Stomach (tissue), 9 donors: ENCODE measurements around the gene SIRPB1. TPM values are rescaled to one million over a fixed set of nuclear protein-coding genes. Genes with fewer than 3 reads are reported as not detected.

Source experiments
- DNase-seq, 2 donors: peaks; one replicate each; pipeline versions ENCODE4 v3.0.0 to v3.0.0-alpha.2; 2013 to 2019
- H3K27ac ChIP-seq, 5 donors: fragments of 200-600 bp in 4 of 5; sonication (generic) in 4 of 5; one replicate each; pipeline ENCODE4 v1.5.1; 2013 to 2019; ENCODE audit warnings: mild to moderate bottlenecking in 1 of 5, moderate library complexity in 1 of 5
- H3K27me3 ChIP-seq, 3 donors: fragments of 200-600 bp; sonication (generic); one replicate each; pipeline ENCODE4 v1.5.1; 2017 to 2019; ENCODE audit warnings: mixed run types in 1 of 3
- H3K36me3 ChIP-seq, 4 donors: fragments of 200-600 bp; sonication (generic); 1 replicate in 3 of 4; 2 replicates in 1 of 4; pipeline ENCODE4 v1.5.1; 2016 to 2019
- H3K4me1 ChIP-seq, 4 donors: fragments of 200-600 bp; sonication (generic); one replicate each; pipeline ENCODE4 v1.5.1; 2016 to 2019
- H3K4me3 ChIP-seq, 4 donors: fragments of 200-600 bp; sonication (generic) in 3 of 4; one replicate each; pipeline ENCODE4 v1.5.1; 2016 to 2019; ENCODE audit warnings: mild to moderate bottlenecking in 1 of 4
- H3K9me3 ChIP-seq, 4 donors: fragments of 200-600 bp; sonication (generic); one replicate each; pipeline ENCODE4 v1.5.1; 2016 to 2019
- CTCF ChIP-seq, 7 experiments: fragments of 450-650 bp in 4 of 7; fragments of 200-600 bp in 3 of 7; sonication (generic) in 3 of 7; IDR thresholded peaks; one replicate each; pipeline ENCODE4 v1.5.1; 2016 to 2019; ENCODE audit warnings: antibody characterized with exemption in 7 of 7, control low read depth in 2 of 7, mild to moderate bottlenecking in 1 of 7
- EP300 ChIP-seq: sonication (generic); formaldehyde crosslinking; IDR thresholded peaks from one replicate; pipeline ENCODE4 v1.6.1; 2017; ENCODE audit warnings: antibody characterized with exemption
- POLR2A ChIP-seq, 4 donors: fragments of 450-650 bp; IDR thresholded peaks; one replicate each; pipeline ENCODE4 v1.6.1; 2016; ENCODE audit warnings: antibody characterized with exemption in 4 of 4, control low read depth in 2 of 4, mild to moderate bottlenecking in 1 of 4, moderate library complexity in 1 of 4
- POLR2AphosphoS5 ChIP-seq, 3 donors: sonication (generic); formaldehyde crosslinking; IDR thresholded peaks; one replicate each; pipeline ENCODE4 v1.6.1; 2016; ENCODE audit warnings: antibody characterized with exemption in 3 of 3
- WGBS, 5 donors: extraction: QIAGEN DNeasy Blood & Tissue Kit in 3 of 5; methylation state at CpG; one replicate each; pipeline versions ENCODE4 v1.1.5 to v1.1.7; 2013 to 2018; 5-methylcytosine and 5-hydroxymethylcytosine counted together
- intact Hi-C: fragments of 100-400 bp; cut with DNase I; formaldehyde crosslinking; loops from one replicate; pipeline ENCODE4 v1.15.1; 2023; ENCODE audit warnings: low total_unique reads
- polyA plus RNA-seq, 3 donors: library from polyadenylated mRNA; stranded (reverse); fragments of 200-250 nt; gene quantifications; one replicate each; pipeline ENCODE4 v1.2.3, GENCODE V29; 2013
- total RNA-seq, 5 donors: library from RNA; depleted of rRNA; stranded (reverse); fragments of >200 nt; gene quantifications; one replicate each; pipeline versions ENCODE4 v1.1.0 to v1.2.3, GENCODE V29; 2014 to 2016
- donor health status: healthy with polysubstance abuse.
- donor health status: Bipolar disorder and iron deficiency.
- donor health status: healthy.

SIRPB1 gene
- total and polyA plus RNA-seq, 8 donors = 0.18 to 14.0 (median 1.9) TPM; not detected in 2

DNA sequence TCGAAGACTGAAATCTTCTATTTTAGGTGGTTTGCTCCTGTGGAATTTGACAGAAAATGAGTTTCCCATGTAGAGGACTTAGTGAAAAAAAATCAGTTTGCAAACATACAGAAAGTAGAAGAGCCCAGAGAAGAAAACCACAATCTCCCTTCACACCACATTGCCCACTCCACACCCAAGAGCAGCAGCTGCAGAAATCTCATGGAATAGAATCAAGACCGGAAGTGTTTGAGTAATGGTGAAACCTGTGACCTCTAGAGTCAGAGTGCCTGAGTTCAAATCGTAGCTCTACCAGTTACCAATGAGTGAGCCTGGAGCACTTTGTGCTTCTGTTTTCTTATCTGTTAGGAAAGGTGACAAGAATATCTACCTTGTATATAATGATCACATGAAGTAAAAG lies 33.2 kb upstream of the SIRPB1 start:
- TF ChIP-seq POLR2A (IDR thresholded peaks at IDR 0.05) = no peak
- TF ChIP-seq EP300 = no peak
- TF ChIP-seq CTCF (IDR thresholded peaks at IDR 0.05) = no peak
- TF ChIP-seq POLR2AphosphoS5 (IDR thresholded peaks at IDR 0.05) = no peak
- no peak overlapping the region for H3K27ac ChIP-seq
- no peaks in the 10 kb centered on the region for H3K36me3 ChIP-seq
- no peak for DNase-seq
- intact Hi-C loops = no loop called here
- no peaks in the 10 kb centered on the region for H3K4me1 ChIP-seq
- H3K9me3 ChIP-seq = peaks cover 0 to 7% (median 2%) of the 10 kb centered on the region in 4 donors
- no peak overlapping the region for H3K4me3 ChIP-seq
- H3K27me3 ChIP-seq = no peaks in the 10 kb centered on the region
- WGBS, 5 donors = 45 to 58% (median 51%) methylated on average over 3 of the region's 3 CpGs

GRCh38 chr20:1652104-1652503 lies 32.3 kb upstream of the SIRPB1 start:
- 63 to 79% (median 65%) methylated on average over 1 of the region's 1 CpG for WGBS, 5 donors
- no peaks in the 10 kb centered on the region for H3K4me1 ChIP-seq
- TF ChIP-seq POLR2AphosphoS5 (IDR thresholded peaks at IDR 0.05) (no peak), EP300 (no peak), CTCF (IDR thresholded peaks at IDR 0.05) (no peak), POLR2A (IDR thresholded peaks at IDR 0.05) (no peak)
- H3K27ac ChIP-seq = no peak overlapping the region
- H3K4me3 ChIP-seq = no peak overlapping the region
- H3K36me3 ChIP-seq = no peaks in the 10 kb centered on the region
- no peak for DNase-seq
- peaks cover 0 to 7% (median 2%) of the 10 kb centered on the region in 4 donors for H3K9me3 ChIP-seq
- no peaks in the 10 kb centered on the region for H3K27me3 ChIP-seq
- intact Hi-C loops = no loop called here

- no peak for DNase-seq
- TF ChIP-seq POLR2A (IDR thresholded peaks at IDR 0.05) (no peak), POLR2AphosphoS5 (IDR thresholded peaks at IDR 0.05) (no peak), CTCF (IDR thresholded peaks at IDR 0.05) (no peak)
- H3K9me3 ChIP-seq = peaks cover 0 to 7% (median 2%) of the 10 kb centered on the region in 4 donors
- no peak overlapping the region for H3K4me3 ChIP-seq
- no peaks in the 10 kb centered on the region for H3K27me3 ChIP-seq
- H3K27ac ChIP-seq = no peak overlapping the region
- no peaks in the 10 kb centered on the region for H3K4me1 ChIP-seq
- intact Hi-C loops = no loop called here
- 52 to 66% (median 59%) methylated on average over 3 of the region's 3 CpGs for WGBS, 5 donors
- no peaks in the 10 kb centered on the region for H3K36me3 ChIP-seq
Observed at GRCh38 chr20:1651268-1652058, 31.7 kb upstream of the SIRPB1 start.

DNA sequence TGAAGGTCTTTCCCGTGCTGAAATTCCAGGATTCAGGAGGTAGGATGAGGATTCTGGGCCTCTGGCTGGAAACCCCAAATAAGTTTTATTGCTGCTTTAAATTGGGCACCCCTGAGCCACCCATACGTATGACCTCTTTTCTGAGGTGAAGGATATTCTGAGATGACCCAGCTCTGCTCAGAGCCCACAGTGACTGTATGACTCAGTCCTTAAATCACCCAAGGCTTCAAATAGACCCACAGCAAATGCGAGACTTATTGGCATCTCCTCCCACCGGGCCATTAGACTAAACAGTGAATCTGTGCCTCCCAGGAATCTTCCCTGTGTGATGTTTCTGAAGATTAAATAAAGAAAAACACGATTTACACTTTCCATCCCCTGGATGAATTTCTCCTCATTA lies 28.3 kb upstream of the SIRPB1 start:
- H3K27me3 ChIP-seq = peaks cover 0 to 21% (median 0%) of the 10 kb centered on the region in 3 donors
- intact Hi-C loops = no loop called here
- no peak for TF ChIP-seq POLR2A (IDR thresholded peaks at IDR 0.05)
- TF ChIP-seq POLR2AphosphoS5 (IDR thresholded peaks at IDR 0.05) = no peak
- no peak for TF ChIP-seq CTCF (IDR thresholded peaks at IDR 0.05)
- TF ChIP-seq EP300 = no peak
- no peaks in the 10 kb centered on the region for H3K9me3 ChIP-seq
- no peak overlapping the region for H3K4me3 ChIP-seq
- no peak overlapping the region for H3K27ac ChIP-seq
- DNase-seq = no peak
- whole genome bisulfite sequencing, 5 donors = 51 to 73% (median 61%) methylated on average over 5 of the region's 5 CpGs
- H3K4me1 ChIP-seq = no peaks in the 10 kb centered on the region
- H3K36me3 ChIP-seq = no peaks in the 10 kb centered on the region
